ENCODE data around the gene RHBDF1.

DNA sequence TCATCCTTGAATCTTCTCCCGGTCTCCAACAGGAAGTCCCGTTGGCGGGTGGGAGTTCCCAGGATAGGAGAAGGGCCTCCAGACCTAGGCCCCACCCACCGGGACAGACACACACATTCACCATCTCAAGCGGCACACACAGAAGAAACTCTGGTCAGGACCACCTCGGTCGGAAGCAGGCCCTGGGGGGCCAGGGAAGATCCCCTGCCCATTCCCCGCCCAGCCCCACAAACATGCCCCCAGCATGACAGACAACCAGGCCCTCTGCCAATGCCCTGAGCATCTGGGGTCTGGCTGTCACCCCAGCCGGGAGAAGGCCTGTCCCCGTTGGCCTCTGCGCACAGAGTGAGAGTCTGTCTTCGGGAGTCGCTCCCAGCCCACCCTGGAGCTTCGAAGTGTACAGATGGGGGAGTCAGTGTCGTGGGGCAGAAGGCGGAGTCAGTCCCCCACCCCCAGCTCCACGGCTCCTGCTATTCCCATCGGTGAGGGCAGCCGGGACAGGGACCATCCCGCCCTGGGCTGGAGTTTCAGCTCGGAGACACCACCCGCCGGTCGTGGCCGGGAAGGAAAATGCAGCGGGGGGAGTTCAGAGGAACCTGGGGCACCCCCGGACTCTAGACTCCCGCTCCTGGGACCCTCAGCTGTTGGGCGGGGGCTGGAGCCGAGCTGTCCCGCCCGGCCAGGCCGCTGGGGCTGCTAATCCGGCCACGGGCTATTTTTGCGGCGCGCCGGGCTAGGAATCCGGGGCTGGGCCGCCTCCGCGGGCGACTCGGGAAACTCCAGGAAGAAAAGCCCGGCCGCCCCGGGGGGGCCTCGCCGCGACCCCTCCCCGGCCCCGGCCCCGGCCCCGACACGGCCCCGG is 660 bp downstream of the RHBDF1 start:
- TF ChIP-seq CTCF (IDR thresholded peaks at IDR 0.05 in 8 of 11, conservative IDR thresholded peaks at IDR 0.05 in 3 of 11) (no peak), POLR2A (IDR thresholded peaks at IDR 0.05) (no peak)
